Medulla oblongata (tissue), 1 donor: Measurements from ENCODE around the gene RASSF5.
"Not testable (repeated sequence)": the region's sequence is repeated elsewhere in the genome, so short reads cannot be mapped to it uniquely, and the experiment has no call there.

Source experiments
- DNase-seq: peaks from one replicate; pipeline ENCODE4 v3.0.0-alpha.2; 2015; ENCODE audit errors: extremely low spot score

RASSF5 gene

GRCh38 chr1:206569556-206569955, 62.2 kb downstream of the RASSF5 start:
- no peak for DNase-seq

- no peak for DNase-seq
Observed at GRCh38 chr1:206570529-206570928, 63.2 kb downstream of the RASSF5 start.

- no peak for DNase-seq
Observed at GRCh38 chr1:206572835-206573234, 65.5 kb downstream of the RASSF5 start.

- DNase-seq, result no peak
Observed at GRCh38 chr1:206573319-206573718, 66.0 kb downstream of the RASSF5 start.

GRCh38 chr1:206573762-206574161, 66.4 kb downstream of the RASSF5 start:
- DNase-seq, result no peak

GRCh38 chr1:206575165-206575893, 68.0 kb downstream of the RASSF5 start:
- DNase-seq, result peak; percentile 89

- DNase-seq, result no peak
Observed at GRCh38 chr1:206575894-206576737, 68.8 kb downstream of the RASSF5 start.

- DNase-seq, result no peak
Observed at GRCh38 chr1:206577626-206578025, 70.3 kb downstream of the RASSF5 start.

- DNase-seq, result no peak
Observed at GRCh38 chr1:206578068-206578977, 71.0 kb downstream of the RASSF5 start.

GRCh38 chr1:206578978-206579374, 71.6 kb downstream of the RASSF5 start:
- DNase-seq, result no peak

- peak; percentile 88 for DNase-seq
Observed at GRCh38 chr1:206579747-206580437, 72.6 kb downstream of the RASSF5 start.

GRCh38 chr1:206580438-206581113, 73.2 kb downstream of the RASSF5 start:
- DNase-seq, result no peak

GRCh38 chr1:206581114-206581497, 73.8 kb downstream of the RASSF5 start:
- DNase-seq, result not testable (repeated sequence)

GRCh38 chr1:206581571-206581981, 74.2 kb downstream of the RASSF5 start:
- peak; percentile 64 for DNase-seq

- DNase-seq, result no peak
Observed at GRCh38 chr1:206582537-206582936, 75.2 kb downstream of the RASSF5 start.

GRCh38 chr1:206582971-206583706, 75.8 kb downstream of the RASSF5 start:
- no peak for DNase-seq

- DNase-seq, result peak; percentile 83
Observed at GRCh38 chr1:206583707-206584648, 76.6 kb downstream of the RASSF5 start.

GRCh38 chr1:206584683-206585082, 77.4 kb downstream of the RASSF5 start:
- no peak for DNase-seq
